ENCODE data around the gene TAF1.
"Not testable (repeated sequence)": the region's sequence is repeated elsewhere in the genome, so short reads cannot be mapped to it uniquely, and the experiment has no call there.

TAF1 gene, protein sequence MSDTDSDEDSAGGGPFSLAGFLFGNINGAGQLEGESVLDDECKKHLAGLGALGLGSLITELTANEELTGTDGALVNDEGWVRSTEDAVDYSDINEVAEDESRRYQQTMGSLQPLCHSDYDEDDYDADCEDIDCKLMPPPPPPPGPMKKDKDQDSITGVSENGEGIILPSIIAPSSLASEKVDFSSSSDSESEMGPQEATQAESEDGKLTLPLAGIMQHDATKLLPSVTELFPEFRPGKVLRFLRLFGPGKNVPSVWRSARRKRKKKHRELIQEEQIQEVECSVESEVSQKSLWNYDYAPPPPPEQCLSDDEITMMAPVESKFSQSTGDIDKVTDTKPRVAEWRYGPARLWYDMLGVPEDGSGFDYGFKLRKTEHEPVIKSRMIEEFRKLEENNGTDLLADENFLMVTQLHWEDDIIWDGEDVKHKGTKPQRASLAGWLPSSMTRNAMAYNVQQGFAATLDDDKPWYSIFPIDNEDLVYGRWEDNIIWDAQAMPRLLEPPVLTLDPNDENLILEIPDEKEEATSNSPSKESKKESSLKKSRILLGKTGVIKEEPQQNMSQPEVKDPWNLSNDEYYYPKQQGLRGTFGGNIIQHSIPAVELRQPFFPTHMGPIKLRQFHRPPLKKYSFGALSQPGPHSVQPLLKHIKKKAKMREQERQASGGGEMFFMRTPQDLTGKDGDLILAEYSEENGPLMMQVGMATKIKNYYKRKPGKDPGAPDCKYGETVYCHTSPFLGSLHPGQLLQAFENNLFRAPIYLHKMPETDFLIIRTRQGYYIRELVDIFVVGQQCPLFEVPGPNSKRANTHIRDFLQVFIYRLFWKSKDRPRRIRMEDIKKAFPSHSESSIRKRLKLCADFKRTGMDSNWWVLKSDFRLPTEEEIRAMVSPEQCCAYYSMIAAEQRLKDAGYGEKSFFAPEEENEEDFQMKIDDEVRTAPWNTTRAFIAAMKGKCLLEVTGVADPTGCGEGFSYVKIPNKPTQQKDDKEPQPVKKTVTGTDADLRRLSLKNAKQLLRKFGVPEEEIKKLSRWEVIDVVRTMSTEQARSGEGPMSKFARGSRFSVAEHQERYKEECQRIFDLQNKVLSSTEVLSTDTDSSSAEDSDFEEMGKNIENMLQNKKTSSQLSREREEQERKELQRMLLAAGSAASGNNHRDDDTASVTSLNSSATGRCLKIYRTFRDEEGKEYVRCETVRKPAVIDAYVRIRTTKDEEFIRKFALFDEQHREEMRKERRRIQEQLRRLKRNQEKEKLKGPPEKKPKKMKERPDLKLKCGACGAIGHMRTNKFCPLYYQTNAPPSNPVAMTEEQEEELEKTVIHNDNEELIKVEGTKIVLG (N-terminal part only)

DNA sequence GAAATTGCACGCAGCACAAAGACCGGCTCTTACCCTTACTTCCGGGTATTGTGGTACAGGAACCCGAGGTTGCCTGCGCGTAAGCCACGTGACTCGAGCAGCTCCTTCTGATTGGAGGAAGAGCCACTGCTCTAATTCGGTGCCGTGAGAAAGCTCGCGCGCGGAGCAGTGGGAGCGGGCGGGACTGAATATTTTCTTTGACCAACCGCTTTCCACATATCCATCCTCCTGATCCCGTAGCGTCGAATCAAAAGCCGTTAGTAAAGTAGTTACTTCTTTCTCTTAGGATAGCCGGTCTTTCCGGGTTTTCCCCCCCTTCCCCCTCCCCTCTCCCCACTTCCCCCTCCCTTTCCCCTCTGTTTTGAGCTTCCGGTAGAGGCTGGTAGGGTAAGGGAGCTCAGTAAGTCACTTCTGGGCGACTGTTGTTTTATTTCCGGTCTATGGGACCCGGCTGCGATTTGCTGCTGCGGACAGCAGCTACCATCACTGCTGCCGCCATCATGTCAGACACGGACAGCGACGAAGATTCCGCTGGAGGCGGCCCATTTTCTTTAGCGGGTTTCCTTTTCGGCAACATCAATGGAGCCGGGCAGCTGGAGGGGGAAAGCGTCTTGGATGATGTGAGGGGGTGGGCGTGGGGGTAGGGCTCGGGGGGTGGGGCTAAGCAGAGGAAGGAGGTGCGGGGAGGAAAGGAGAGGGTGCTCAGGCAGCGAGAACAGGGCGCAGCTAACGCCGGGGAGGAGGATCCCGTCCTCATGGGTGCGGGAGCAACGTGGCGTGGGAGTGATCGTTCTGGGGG, at the start of gene TAF1:
Gene TAF1, plus strand, starts transcription at position 483 of the 799 bp plus-strand sequence. Its CDS starts 18 bp downstream, at position 501.
- Histone ChIP-seq H3K4me1 (peaks cover 0 to 19% (median 6%) of the 10 kb centered on the region in 4 donors), H3K4me3 (peak within 1 kb of the TSS; percentile 75 to 86), H3K27ac (peak within 1 kb of the TSS; percentile 89 to 93), H3K27me3 (no peaks in the 10 kb centered on the region), H3K36me3 (peaks cover 0 to 11% (median 0%) of the 10 kb centered on the region in 3 donors), H3K9me3 (no peaks in the 10 kb centered on the region)
- DNase-seq: peak; percentile 96 to 97
- TF ChIP-seq, protein P1, sequence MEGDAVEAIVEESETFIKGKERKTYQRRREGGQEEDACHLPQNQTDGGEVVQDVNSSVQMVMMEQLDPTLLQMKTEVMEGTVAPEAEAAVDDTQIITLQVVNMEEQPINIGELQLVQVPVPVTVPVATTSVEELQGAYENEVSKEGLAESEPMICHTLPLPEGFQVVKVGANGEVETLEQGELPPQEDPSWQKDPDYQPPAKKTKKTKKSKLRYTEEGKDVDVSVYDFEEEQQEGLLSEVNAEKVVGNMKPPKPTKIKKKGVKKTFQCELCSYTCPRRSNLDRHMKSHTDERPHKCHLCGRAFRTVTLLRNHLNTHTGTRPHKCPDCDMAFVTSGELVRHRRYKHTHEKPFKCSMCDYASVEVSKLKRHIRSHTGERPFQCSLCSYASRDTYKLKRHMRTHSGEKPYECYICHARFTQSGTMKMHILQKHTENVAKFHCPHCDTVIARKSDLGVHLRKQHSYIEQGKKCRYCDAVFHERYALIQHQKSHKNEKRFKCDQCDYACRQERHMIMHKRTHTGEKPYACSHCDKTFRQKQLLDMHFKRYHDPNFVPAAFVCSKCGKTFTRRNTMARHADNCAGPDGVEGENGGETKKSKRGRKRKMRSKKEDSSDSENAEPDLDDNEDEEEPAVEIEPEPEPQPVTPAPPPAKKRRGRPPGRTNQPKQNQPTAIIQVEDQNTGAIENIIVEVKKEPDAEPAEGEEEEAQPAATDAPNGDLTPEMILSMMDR (IDR thresholded peaks at IDR 0.05): no peak
- intact Hi-C loops (cut with DNase I; ENCODE audit: low total_unique reads): loop anchor here (10.0 kb wide), 1 partner anchor 111 kb away; the partner anchor contains the start of gene ZMYM3

DNA sequence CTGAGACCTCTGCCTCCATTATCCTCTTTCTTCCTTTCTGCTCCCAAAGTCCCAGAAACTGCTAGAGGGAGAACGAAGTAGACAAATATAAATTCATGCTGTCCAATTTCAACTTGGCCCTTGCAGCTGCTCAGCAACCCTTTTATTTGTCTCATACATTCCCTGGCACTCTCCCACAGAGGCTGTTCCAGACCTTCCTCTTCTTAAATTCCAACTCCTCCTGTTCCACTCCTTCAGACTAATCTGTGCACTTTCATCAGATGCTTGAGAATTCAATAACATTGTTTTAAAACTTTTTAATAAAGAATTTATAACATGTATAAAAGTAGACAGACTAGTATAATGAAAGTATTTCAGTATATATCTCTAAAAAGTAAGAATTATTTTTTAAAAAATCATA, 49.2 kb upstream of the TAF1 start:
- H3K4me3 ChIP-seq, H3K27ac ChIP-seq, DNase-seq: not testable (repeated sequence)

DNA sequence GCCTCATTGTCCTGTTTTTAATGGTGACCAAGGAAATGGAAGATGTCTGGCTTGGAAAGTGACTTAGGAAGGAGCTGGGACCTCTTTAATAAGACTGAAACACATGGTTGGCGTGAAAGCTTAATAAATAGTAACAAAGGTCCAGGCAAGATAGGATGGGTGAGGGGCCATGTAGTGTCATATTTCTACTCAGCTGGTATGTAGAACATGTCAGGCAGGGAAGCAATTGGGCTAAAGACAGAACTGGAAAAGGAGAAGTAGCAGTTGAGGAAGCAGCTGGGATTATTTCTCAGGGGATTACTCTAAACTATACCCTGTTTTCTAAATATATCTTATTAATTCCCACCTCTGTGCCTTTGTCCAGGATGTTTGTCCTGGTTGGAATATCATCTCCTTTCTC, 46.0 kb upstream of the TAF1 start:
- Histone ChIP-seq H3K9me3 (no peaks in the 10 kb centered on the region), H3K4me1 (no peaks in the 10 kb centered on the region), H3K27ac (no peak overlapping the region), H3K4me3 (no peak overlapping the region), H3K27me3 (no peaks in the 10 kb centered on the region), H3K36me3 (no peaks in the 10 kb centered on the region)
- DNase-seq: no peak
- TF ChIP-seq, protein P1 (IDR thresholded peaks at IDR 0.05): no peak
- intact Hi-C loops (cut with DNase I; ENCODE audit: low total_unique reads): no loop called here

More for the DNA sequence above, 49.2 kb upstream of the TAF1 start:
- H3K9me3 ChIP-seq; H3K36me3 ChIP-seq; intact Hi-C loops (cut with DNase I; ENCODE audit: low total_unique reads); H3K4me1 ChIP-seq; H3K27me3 ChIP-seq: not testable (repeated sequence)

DNA sequence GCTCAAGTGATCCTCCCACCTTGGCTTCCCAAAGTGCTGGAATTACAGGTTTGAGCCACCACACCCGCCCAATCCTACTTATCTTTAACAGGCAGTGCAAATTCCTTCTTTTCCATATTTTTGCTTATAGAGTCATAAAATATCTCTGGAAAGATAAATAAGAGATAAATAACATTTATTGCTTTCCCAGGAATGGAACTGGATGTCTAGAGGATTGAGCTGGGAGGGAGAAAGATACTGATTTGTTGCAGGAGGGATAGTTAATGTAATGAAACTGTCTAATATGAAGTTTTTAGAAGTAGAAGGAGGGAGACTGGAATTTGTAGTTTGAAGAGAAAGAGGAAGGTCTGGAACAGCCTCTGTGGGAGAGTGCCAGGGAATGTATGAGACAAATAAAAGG, 44.4 kb upstream of the TAF1 start:
- H3K27me3 ChIP-seq: no peaks in the 10 kb centered on the region
- H3K4me3 ChIP-seq: no peak overlapping the region
- intact Hi-C loops (cut with DNase I; ENCODE audit: low total_unique reads): no loop called here
- no peaks in the 10 kb centered on the region for H3K4me1 ChIP-seq
- H3K27ac ChIP-seq: no peak overlapping the region
- H3K9me3 ChIP-seq: peaks cover 0 to 11% (median 10%) of the 10 kb centered on the region in 3 donors
- no peaks in the 10 kb centered on the region for H3K36me3 ChIP-seq
- no peak for DNase-seq
- TF ChIP-seq, protein P1 (IDR thresholded peaks at IDR 0.05): no peak

DNA sequence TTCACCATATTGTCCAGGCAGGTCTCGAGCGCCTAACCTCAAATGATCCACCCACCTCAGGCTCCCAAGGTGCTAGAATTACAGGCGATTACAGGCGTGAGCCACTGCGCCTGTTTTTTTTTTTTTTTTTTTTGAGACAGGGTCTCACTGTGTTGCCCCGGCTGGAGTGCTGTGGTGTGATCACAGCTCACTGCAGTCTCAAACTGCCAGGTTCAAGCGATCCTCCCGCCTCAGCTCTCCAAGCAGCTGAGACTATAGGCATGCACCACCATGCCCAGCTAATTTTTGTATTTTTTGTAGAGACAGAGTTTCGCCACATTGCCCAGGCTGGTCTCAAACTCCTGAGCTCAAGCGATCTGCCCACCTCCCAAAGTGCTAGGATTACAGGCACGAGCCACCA, 41.7 kb upstream of the TAF1 start:
- H3K27ac ChIP-seq; H3K4me3 ChIP-seq; H3K27me3 ChIP-seq; intact Hi-C loops (cut with DNase I; ENCODE audit: low total_unique reads); H3K4me1 ChIP-seq; DNase-seq; H3K36me3 ChIP-seq: not testable (repeated sequence)
- H3K9me3 ChIP-seq: peaks cover 0 to 16% (median 10%) of the 10 kb centered on the region in 3 donors

Data from tibial artery (tissue), 4 donors.